Measurements from ENCODE around the gene KIAA0930.

DNA sequence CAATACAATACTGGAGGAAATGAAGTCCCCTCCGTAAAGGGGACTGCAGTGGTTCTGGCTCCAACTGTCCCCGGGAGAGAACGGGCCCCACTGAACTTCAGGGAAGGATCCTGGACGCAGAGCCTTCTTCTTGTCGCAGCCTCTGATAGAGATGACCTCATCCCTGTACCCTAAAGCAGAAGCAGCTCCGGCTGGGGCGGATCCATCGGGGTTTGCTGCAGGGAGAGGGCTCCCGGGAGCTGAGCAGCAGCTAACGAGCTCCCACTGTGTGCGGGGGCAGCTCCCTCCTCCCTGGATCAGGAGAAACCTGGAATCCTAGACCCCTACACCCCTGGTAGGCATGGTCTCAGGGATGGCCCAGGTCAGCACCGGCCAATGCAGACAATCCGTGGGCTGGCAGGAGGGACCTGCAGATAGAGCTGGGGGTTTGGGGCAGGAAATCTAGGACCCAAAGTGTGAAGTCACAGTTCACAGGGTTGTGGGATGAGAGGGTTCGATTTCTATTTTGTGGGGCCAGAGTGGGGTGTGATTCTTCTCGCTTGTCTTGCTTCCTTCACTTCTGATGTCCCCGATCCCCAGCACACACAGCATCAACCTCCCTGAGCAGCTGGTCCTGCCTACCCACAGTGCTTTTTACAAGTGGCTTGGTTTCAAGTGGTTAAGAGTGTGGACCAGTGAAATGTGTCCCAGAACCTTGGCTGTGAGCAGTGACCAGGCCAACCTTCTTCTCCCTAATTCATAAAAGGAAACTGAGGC is 12.9 kb downstream of the KIAA0930 start:
- TF ChIP-seq OSR1 (CRISPR knock-in tag; IDR thresholded peaks at IDR 0.05) (no peak), ZNF8 (CRISPR knock-in tag; IDR thresholded peaks at IDR 0.05) (no peak), ZNF70 (CRISPR knock-in tag; IDR thresholded peaks at IDR 0.05) (no peak), PATZ1 (CRISPR knock-in tag; IDR thresholded peaks at IDR 0.05; ENCODE audit: borderline replicate concordance) (no peak)
- TF ChIP-seq, protein P1, sequence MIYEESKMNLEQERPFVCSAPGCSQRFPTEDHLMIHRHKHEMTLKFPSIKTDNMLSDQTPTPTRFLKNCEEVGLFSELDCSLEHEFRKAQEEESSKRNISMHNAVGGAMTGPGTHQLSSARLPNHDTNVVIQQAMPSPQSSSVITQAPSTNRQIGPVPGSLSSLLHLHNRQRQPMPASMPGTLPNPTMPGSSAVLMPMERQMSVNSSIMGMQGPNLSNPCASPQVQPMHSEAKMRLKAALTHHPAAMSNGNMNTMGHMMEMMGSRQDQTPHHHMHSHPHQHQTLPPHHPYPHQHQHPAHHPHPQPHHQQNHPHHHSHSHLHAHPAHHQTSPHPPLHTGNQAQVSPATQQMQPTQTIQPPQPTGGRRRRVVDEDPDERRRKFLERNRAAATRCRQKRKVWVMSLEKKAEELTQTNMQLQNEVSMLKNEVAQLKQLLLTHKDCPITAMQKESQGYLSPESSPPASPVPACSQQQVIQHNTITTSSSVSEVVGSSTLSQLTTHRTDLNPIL (CRISPR knock-in tag; IDR thresholded peaks at IDR 0.05; ENCODE audit: low read depth): no peak

Data from SK-N-SH treated with all-trans-retinoic acid at 6 μM for 48 hours (cell line).